Urothelium cell line (cell line): ENCODE measurements around the gene HEBP2.
A peak's percentile ranks its signal among the peaks of the same experiment; 100 is the strongest.
"Not testable (repeated sequence)": the region's sequence is repeated elsewhere in the genome, so short reads cannot be mapped to it uniquely, and the experiment has no call there.

Experiments used
- DNase-seq: peaks from one replicate; pipeline ENCODE4 v3.0.0; 2011; ENCODE audit warnings: low spot score, mixed read lengths
- FAIRE-seq: peaks from 2 replicates; lab custom pipeline; 2011; peaks lifted over from hg19 to GRCh38; lab: Jason Lieb, UNC

HEBP2 gene

DNA sequence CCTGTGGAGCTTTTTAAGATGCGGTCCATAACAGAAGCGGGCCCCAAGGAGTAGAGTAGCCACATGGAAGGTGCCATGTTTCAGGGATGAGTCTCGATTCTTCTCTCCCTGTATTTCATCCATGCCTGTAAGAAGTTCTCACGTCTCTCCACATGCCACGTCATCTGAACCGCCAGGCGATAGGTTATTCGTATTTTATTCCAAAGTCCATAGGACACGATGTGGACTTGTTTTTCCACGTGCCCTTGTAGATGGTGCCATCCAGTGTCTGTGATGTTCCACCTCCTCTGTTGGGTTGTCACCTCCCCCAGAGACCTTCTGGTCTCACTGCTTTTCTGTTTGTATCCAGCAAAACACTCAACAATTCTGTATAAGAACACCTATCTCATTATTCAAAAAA, 17.6 kb downstream of the HEBP2 start:
- FAIRE-seq (no peak), DNase-seq (no peak)

- no peak for FAIRE-seq
These were observed 18.8 kb downstream of the HEBP2 start for GRCh38 chr6:138422861-138423260.

GRCh38 chr6:138424004-138424904, 20.2 kb downstream of the HEBP2 start:
- FAIRE-seq, result no peak
- no peak for DNase-seq

More at GRCh38 chr6:138422861-138423260, 18.8 kb downstream of the HEBP2 start:
- DNase-seq, result no peak

- not testable (repeated sequence) for DNase-seq, FAIRE-seq
These were observed 21.2 kb downstream of the HEBP2 start for GRCh38 chr6:138425256-138425655.

- no peak for FAIRE-seq
- no peak for DNase-seq
These were observed 22.6 kb downstream of the HEBP2 start for GRCh38 chr6:138426500-138427123.

GRCh38 chr6:138427701-138428100, 23.7 kb downstream of the HEBP2 start:
- DNase-seq, result no peak
- FAIRE-seq, result no peak

- FAIRE-seq (no peak), DNase-seq (peak; percentile 36)
These were observed 25.0 kb downstream of the HEBP2 start for GRCh38 chr6:138428944-138429598.

DNA sequence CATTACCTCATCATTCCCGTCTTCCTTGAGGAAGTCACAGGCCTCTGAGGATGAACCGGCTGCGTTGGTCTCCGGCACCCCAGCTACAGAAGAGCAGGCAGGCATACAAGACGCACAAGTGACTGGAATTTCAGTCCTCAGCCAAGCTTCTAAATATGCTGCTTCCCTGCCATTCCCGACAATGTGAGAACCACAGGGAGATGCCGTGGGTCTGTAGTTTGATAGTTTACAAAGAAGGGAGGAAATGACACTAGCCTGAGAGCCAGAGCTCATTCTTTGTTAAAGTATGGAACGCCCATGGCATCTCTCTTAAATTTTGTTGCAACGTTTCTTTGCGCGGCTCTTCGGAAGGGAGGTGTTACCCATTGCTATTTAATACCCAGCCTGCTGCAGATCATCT, 25.7 kb downstream of the HEBP2 start:
- FAIRE-seq (no peak), DNase-seq (no peak)

GRCh38 chr6:138430361-138431145, 26.5 kb downstream of the HEBP2 start:
- DNase-seq (no peak), FAIRE-seq (no peak)

GRCh38 chr6:138431256-138432062, 27.4 kb downstream of the HEBP2 start:
- no peak for DNase-seq

GRCh38 chr6:138432063-138432356, 28.0 kb downstream of the HEBP2 start:
- no peak for DNase-seq

More at GRCh38 chr6:138431256-138432062, 27.4 kb downstream of the HEBP2 start:
- FAIRE-seq, result no peak

GRCh38 chr6:138434096-138434495, 30.1 kb downstream of the HEBP2 start:
- DNase-seq (no peak), FAIRE-seq (no peak)

More at GRCh38 chr6:138432063-138432356, 28.0 kb downstream of the HEBP2 start:
- no peak for FAIRE-seq

GRCh38 chr6:138434925-138435324, 30.9 kb downstream of the HEBP2 start:
- DNase-seq, result no peak
- FAIRE-seq, result no peak

GRCh38 chr6:138439546-138439945, 35.5 kb downstream of the HEBP2 start:
- FAIRE-seq (no peak), DNase-seq (no peak)

DNA sequence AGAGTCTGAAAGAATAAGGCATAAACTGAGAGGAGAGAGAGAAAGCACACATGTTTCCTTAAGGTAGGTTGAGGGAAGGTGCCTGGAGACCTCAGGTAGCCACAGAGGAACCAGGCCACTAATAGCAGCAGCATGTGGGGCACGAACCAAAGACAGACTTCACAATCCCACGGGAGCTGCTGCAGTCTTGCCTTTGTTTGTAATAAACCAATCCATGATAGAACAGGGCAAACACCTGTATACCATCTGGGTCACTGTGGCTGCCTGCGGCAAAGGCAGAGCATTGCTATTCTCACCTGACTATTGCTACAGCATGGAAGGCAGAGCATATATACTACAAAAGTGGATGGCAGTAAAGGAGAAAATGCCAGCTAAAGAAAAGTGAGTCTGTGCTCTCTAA, 36.3 kb downstream of the HEBP2 start:
- FAIRE-seq, result no peak

DNA sequence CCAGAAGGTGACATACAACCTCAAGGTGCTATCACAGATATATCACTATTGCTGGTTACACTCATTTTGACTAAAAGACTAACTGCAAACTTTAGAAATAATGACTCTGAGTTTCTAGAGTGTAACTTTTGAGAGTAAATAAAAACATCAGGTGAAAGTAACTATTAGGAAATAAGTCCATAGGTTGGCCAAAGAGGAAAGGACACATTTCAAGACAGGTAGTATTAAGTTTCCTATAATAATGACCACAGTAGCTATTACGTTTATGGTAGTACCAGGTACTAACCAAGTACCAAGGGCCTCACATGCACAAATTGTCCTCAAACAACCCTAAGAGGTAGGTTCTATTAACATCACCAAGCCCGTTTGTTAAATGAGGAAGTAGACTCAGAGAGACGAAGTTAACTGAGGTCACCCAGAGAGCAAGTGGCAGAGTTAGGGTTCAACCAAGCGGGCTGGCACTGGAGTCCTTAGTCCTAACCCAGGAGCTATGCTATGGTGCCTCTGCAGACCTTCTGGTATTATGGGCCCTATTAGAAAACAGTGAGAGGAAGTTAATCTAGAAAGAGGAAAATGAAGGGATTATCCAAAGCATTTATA, 36.8 kb downstream of the HEBP2 start:
- FAIRE-seq (no peak), DNase-seq (no peak)

More for the DNA sequence above, 36.3 kb downstream of the HEBP2 start:
- no peak for DNase-seq

GRCh38 chr6:138441965-138442364, 37.9 kb downstream of the HEBP2 start:
- DNase-seq (no peak), FAIRE-seq (no peak)

- FAIRE-seq (no peak), DNase-seq (no peak)
These were observed 38.6 kb downstream of the HEBP2 start for GRCh38 chr6:138442663-138443062.

DNA sequence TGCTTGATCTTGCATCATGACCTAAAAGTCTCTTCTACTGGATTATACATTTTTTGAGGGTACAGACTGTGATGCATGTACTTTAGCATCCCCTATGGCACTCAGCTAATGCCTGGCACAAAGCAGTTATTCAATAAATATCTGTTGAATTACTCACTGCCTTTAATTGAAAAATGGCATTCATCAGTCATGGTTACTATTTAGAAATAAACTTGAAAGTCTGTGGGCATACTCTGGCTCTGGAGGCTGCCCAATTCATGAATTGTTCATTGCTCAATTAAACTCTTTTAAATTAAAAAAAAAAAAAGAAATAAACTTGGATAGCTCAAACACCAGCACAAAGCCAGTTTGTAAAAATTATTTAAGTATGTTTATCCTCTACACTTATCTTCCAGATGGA, 40.0 kb downstream of the HEBP2 start:
- no peak for FAIRE-seq
- no peak for DNase-seq

GRCh38 chr6:138446821-138447220, 42.8 kb downstream of the HEBP2 start:
- no peak for DNase-seq

More at GRCh38 chr6:138446821-138447220, 42.8 kb downstream of the HEBP2 start:
- FAIRE-seq, result no peak
